Trophoblast cell (in vitro differentiated cells and primary cell): ENCODE results near the gene SPEG.

Experiments
- DNase-seq, 2 donors: peaks; one replicate each; pipeline ENCODE4 v3.0.0-alpha.2; 2016
- H2AFZ ChIP-seq: 2 replicates; pipeline ENCODE4 v1.6.1; 2013; ENCODE audit warnings: low read length, moderate library complexity, mild to moderate bottlenecking; ENCODE audit not compliant: insufficient read depth, poor library complexity
- H2AK5ac ChIP-seq: 2 replicates; pipeline ENCODE4 v1.6.1; 2013; ENCODE audit warnings: mild to moderate bottlenecking, low read length
- H2BK120ac ChIP-seq: 2 replicates; pipeline ENCODE4 v1.6.1; 2013; ENCODE audit warnings: low read length, mild to moderate bottlenecking, moderate library complexity; ENCODE audit not compliant: insufficient read depth, poor library complexity
- H2BK12ac ChIP-seq: 2 replicates; pipeline ENCODE4 v1.6.1; 2013; ENCODE audit warnings: mild to moderate bottlenecking, low read length, moderate library complexity
- H2BK5ac ChIP-seq: 2 replicates; pipeline ENCODE4 v1.6.1; 2013; ENCODE audit warnings: low read length, low read depth, moderate library complexity, mild to moderate bottlenecking; ENCODE audit not compliant: poor library complexity
- H3K14ac ChIP-seq: 2 replicates; pipeline ENCODE4 v1.6.1; 2013; ENCODE audit warnings: mild to moderate bottlenecking, low read length
- H3K18ac ChIP-seq: 2 replicates; pipeline ENCODE4 v1.6.1; 2013; ENCODE audit warnings: mild to moderate bottlenecking, low read length
- H3K23ac ChIP-seq: 2 replicates; pipeline ENCODE4 v1.6.1; 2013; ENCODE audit warnings: low read length
- H3K27ac ChIP-seq: 2 replicates; pipeline ENCODE4 v1.5.1; 2013; ENCODE audit warnings: low read depth, mild to moderate bottlenecking, inconsistent platforms, low read length, moderate library complexity
- H3K27me3 ChIP-seq: 2 replicates; pipeline ENCODE4 v1.6.1; 2013; ENCODE audit warnings: inconsistent platforms, mild to moderate bottlenecking, low read length, moderate library complexity; ENCODE audit not compliant: insufficient read depth
- H3K36me3 ChIP-seq, 2 experiments: 1 replicate in 1 of 2; 2 replicates in 1 of 2; pipeline ENCODE4 v1.6.1; 2013; ENCODE audit warnings: low read length in 2 of 2, mild to moderate bottlenecking in 2 of 2, moderate library complexity in 1 of 2; ENCODE audit not compliant: insufficient read depth in 2 of 2, control insufficient read depth in 1 of 2
- H3K4ac ChIP-seq: 2 replicates; pipeline ENCODE4 v1.6.1; 2013; ENCODE audit warnings: low read depth, mild to moderate bottlenecking, low read length, moderate library complexity
- H3K4me1 ChIP-seq, 2 experiments: 1 replicate in 1 of 2; 2 replicates in 1 of 2; pipeline ENCODE4 v1.6.1; 2013; ENCODE audit warnings: low read length in 2 of 2, mild to moderate bottlenecking in 2 of 2, moderate library complexity in 1 of 2; ENCODE audit not compliant: insufficient read depth in 2 of 2, control insufficient read depth in 1 of 2
- H3K4me2 ChIP-seq: 2 replicates; pipeline ENCODE4 v1.6.1; 2013; ENCODE audit warnings: inconsistent platforms, mild to moderate bottlenecking, low read length, moderate library complexity
- H3K4me3 ChIP-seq: 2 replicates; pipeline ENCODE4 v1.5.1; 2013; ENCODE audit warnings: mild to moderate bottlenecking, low read depth, low read length, inconsistent platforms
- H3K79me1 ChIP-seq: one replicate; pipeline ENCODE4 v1.6.1; 2013; ENCODE audit warnings: low read length
- H3K79me2 ChIP-seq: 2 replicates; pipeline ENCODE4 v1.6.1; 2013; ENCODE audit warnings: low read length, mild to moderate bottlenecking; ENCODE audit not compliant: control insufficient read depth, insufficient read depth, poor library complexity
- H3K9ac ChIP-seq: 2 replicates; pipeline ENCODE4 v1.6.1; 2013; ENCODE audit warnings: mild to moderate bottlenecking, low read length
- H3K9me3 ChIP-seq: 2 replicates; pipeline ENCODE4 v1.6.1; 2013; ENCODE audit warnings: low read depth, mild to moderate bottlenecking, control low read depth, inconsistent platforms, low read length; ENCODE audit not compliant: insufficient read depth
- H4K12ac ChIP-seq: 2 replicates; pipeline ENCODE4 v1.6.1; 2013; ENCODE audit warnings: low read depth, mild to moderate bottlenecking, low read length, moderate library complexity
- H4K8ac ChIP-seq: 2 replicates; pipeline ENCODE4 v1.6.1; 2013; ENCODE audit warnings: low read depth, mild to moderate bottlenecking, low read length, moderate library complexity
- H4K91ac ChIP-seq: one replicate; pipeline ENCODE4 v1.6.1; 2013; ENCODE audit warnings: low read depth, mild to moderate bottlenecking, low read length, moderate library complexity
- WGBS: extraction: QIAGEN DNeasy Blood & Tissue Kit; methylation state at CpG from one replicate; pipeline ENCODE4 v1.1.7; 2013; ENCODE audit warnings: missing lambda C conversion rate; ENCODE audit not compliant: insufficient read length, insufficient coverage; ENCODE audit errors: extremely low coverage; 5-methylcytosine and 5-hydroxymethylcytosine counted together

Gene SPEG

GRCh38 chr2:219446101-219446504 lies 11.5 kb downstream of the SPEG start:
- Histone ChIP-seq H2BK5ac (no peak overlapping the region), H2BK120ac (no peak overlapping the region)
- WGBS = no CpG with 5 or more reads among the region's 6 CpGs

GRCh38 chr2:219446689-219447088 lies 12.0 kb downstream of the SPEG start:
- no peak overlapping the region for H2BK120ac ChIP-seq
- no peaks in the 10 kb centered on the region for H3K9me3 ChIP-seq
- no peak overlapping the region for H4K91ac ChIP-seq
- no peaks in the 10 kb centered on the region for H3K79me2 ChIP-seq
- no peak overlapping the region for H3K9ac ChIP-seq
- no peak overlapping the region for H2BK12ac ChIP-seq
- DNase-seq = no peak
- H3K14ac ChIP-seq = no peak overlapping the region
- H4K12ac ChIP-seq = no peak overlapping the region
- no peak overlapping the region for H3K27ac ChIP-seq
- WGBS = no CpG with 5 or more reads among the region's 1 CpG
- H4K8ac ChIP-seq = no peak overlapping the region
- no peak overlapping the region for H3K23ac ChIP-seq
- H2AK5ac ChIP-seq = no peak overlapping the region
- peaks cover 0 to 7% of the 10 kb centered on the region in 2 experiments for H3K36me3 ChIP-seq
- no peak overlapping the region for H3K4me2 ChIP-seq
- H2BK5ac ChIP-seq = no peak overlapping the region
- H3K4me1 ChIP-seq = peaks cover 2 to 5% of the 10 kb centered on the region in 2 experiments
- no peak overlapping the region for H3K4ac ChIP-seq
- no peak overlapping the region for H3K4me3 ChIP-seq
- H3K27me3 ChIP-seq = peaks cover 27% of the 10 kb centered on the region
- H3K18ac ChIP-seq = no peak overlapping the region
- H2AFZ ChIP-seq = no peak overlapping the region
- peaks cover 2% of the 10 kb centered on the region for H3K79me1 ChIP-seq

More at GRCh38 chr2:219446101-219446504, 11.5 kb downstream of the SPEG start:
- Histone ChIP-seq H3K27me3 (peaks cover 28% of the 10 kb centered on the region), H4K91ac (no peak overlapping the region), H3K4me2 (no peak overlapping the region), H2AK5ac (no peak overlapping the region), H3K18ac (no peak overlapping the region), H3K4me1 (peaks cover 7 to 11% of the 10 kb centered on the region in 2 experiments), H3K4ac (no peak overlapping the region), H3K9ac (no peak overlapping the region), H3K9me3 (no peaks in the 10 kb centered on the region), H3K23ac (no peak overlapping the region), H3K36me3 (peaks cover 0 to 7% of the 10 kb centered on the region in 2 experiments), H3K79me1 (peaks cover 5% of the 10 kb centered on the region), H3K79me2 (peaks cover 2% of the 10 kb centered on the region), H4K8ac (no peak overlapping the region), H3K27ac (no peak overlapping the region), H4K12ac (no peak overlapping the region), H2AFZ (no peak overlapping the region), H3K14ac (no peak overlapping the region), H3K4me3 (no peak overlapping the region), H2BK12ac (no peak overlapping the region)
- DNase-seq = peak in 1 of 2 donors; percentile 13

GRCh38 chr2:219447242-219448098 lies 12.8 kb downstream of the SPEG start:
- no peak overlapping the region for H2AFZ ChIP-seq
- H2BK12ac ChIP-seq = no peak overlapping the region
- H2AK5ac ChIP-seq = no peak overlapping the region
- H3K79me2 ChIP-seq = no peaks in the 10 kb centered on the region
- H4K12ac ChIP-seq = no peak overlapping the region
- no peak for DNase-seq
- H3K18ac ChIP-seq = no peak overlapping the region
- H3K36me3 ChIP-seq = peaks cover 0 to 7% of the 10 kb centered on the region in 2 experiments
- no peak overlapping the region for H3K4ac ChIP-seq
- H3K9me3 ChIP-seq = no peaks in the 10 kb centered on the region
- H3K79me1 ChIP-seq = peaks cover 2% of the 10 kb centered on the region
- no peak overlapping the region for H3K27ac ChIP-seq
- no peak overlapping the region for H2BK120ac ChIP-seq
- no peak overlapping the region for H4K8ac ChIP-seq
- no peak overlapping the region for H3K9ac ChIP-seq
- no peak overlapping the region for H3K4me3 ChIP-seq
- peaks cover 3 to 7% of the 10 kb centered on the region in 2 experiments for H3K4me1 ChIP-seq
- WGBS = no CpG with 5 or more reads among the region's 23 CpGs
- H3K23ac ChIP-seq = no peak overlapping the region
- H3K14ac ChIP-seq = no peak overlapping the region
- no peak overlapping the region for H2BK5ac ChIP-seq
- H4K91ac ChIP-seq = no peak overlapping the region
- no peak overlapping the region for H3K4me2 ChIP-seq
- H3K27me3 ChIP-seq = peaks cover 27% of the 10 kb centered on the region

- H3K27ac ChIP-seq = no peak overlapping the region
- H3K79me1 ChIP-seq = peaks cover 8% of the 10 kb centered on the region
- H3K9ac ChIP-seq = no peak overlapping the region
- no peak overlapping the region for H4K8ac ChIP-seq
- no peak overlapping the region for H2BK120ac ChIP-seq
- peak overlapping the region; percentile 46 for H3K4me2 ChIP-seq
- no peak overlapping the region for H3K18ac ChIP-seq
- no peak overlapping the region for H2BK5ac ChIP-seq
- H3K27me3 ChIP-seq = peaks cover 27% of the 10 kb centered on the region
- no peaks in the 10 kb centered on the region for H3K9me3 ChIP-seq
- no peak overlapping the region for H3K4ac ChIP-seq
- WGBS = no CpG with 5 or more reads among the region's 88 CpGs
- DNase-seq = peak in 1 of 2 donors; percentile 7
- H3K4me3 ChIP-seq = no peak overlapping the region
- peaks cover 11 to 14% of the 10 kb centered on the region in 2 experiments for H3K4me1 ChIP-seq
- H2AK5ac ChIP-seq = no peak overlapping the region
- no peak overlapping the region for H4K91ac ChIP-seq
- no peak overlapping the region for H3K23ac ChIP-seq
- H4K12ac ChIP-seq = no peak overlapping the region
- H3K14ac ChIP-seq = no peak overlapping the region
- H3K79me2 ChIP-seq = no peaks in the 10 kb centered on the region
- no peak overlapping the region for H2BK12ac ChIP-seq
- no peak overlapping the region for H2AFZ ChIP-seq
- peaks cover 0 to 7% of the 10 kb centered on the region in 2 experiments for H3K36me3 ChIP-seq
These were observed 13.6 kb downstream of the SPEG start for GRCh38 chr2:219448099-219448775.
